Upper lobe of right lung (tissue), 1 donor: ENCODE measurements around the gene ZFYVE9. TPM values are rescaled to one million over a fixed set of nuclear protein-coding genes. Genes with fewer than 3 reads are reported as not detected.

Experiments used
- ATAC-seq: fragments of 200-7000 bp; cut with Tn5 transposase; one replicate; pipeline ENCODE4 v1.9.1; 2020; ENCODE audit warnings: mild to moderate bottlenecking, moderate library complexity
- DNase-seq: peaks from one replicate; pipeline ENCODE4 v3.0.0-alpha.2; 2020
- H3K27ac ChIP-seq: fragments of 200-600 bp; one replicate; pipeline ENCODE4 v1.8.0; 2022
- H3K27me3 ChIP-seq: fragments of 200-600 bp; one replicate; pipeline ENCODE4 v1.8.0; 2022; ENCODE audit warnings: mild to moderate bottlenecking
- H3K36me3 ChIP-seq: fragments of 200-600 bp; one replicate; pipeline ENCODE4 v1.8.0; 2022
- H3K4me1 ChIP-seq: fragments of 200-600 bp; one replicate; pipeline ENCODE4 v1.8.0; 2022
- H3K4me3 ChIP-seq: fragments of 200-600 bp; one replicate; pipeline ENCODE4 v1.8.0; 2022; ENCODE audit warnings: mild to moderate bottlenecking
- H3K9me3 ChIP-seq: fragments of 200-600 bp; one replicate; pipeline ENCODE4 v1.8.0; 2022
- CTCF ChIP-seq: fragments of 200-600 bp; IDR thresholded peaks from one replicate; pipeline ENCODE4 v1.8.0; 2022; ENCODE audit warnings: antibody characterized with exemption
- intact Hi-C: fragments of 100-400 bp; cut with DNase I; formaldehyde crosslinking; loops from one replicate; pipeline ENCODE4 v1.11.0; 2022
- total RNA-seq: library from RNA; stranded (reverse); fragmentation: NEBNext Ultra II Directional; extraction: Animal tissue kit (Norgen Biotek cat#: 25700); gene quantifications from one replicate; pipeline ENCODE4 v1.2.1, GENCODE V29; 2021
- donor health status: DM: no; HTN: yes; CAD: no; lungs with severe emphysema.

The ZFYVE9 gene
- total RNA-seq, 1 donor from 2014 or later, result 23.9 TPM

DNA sequence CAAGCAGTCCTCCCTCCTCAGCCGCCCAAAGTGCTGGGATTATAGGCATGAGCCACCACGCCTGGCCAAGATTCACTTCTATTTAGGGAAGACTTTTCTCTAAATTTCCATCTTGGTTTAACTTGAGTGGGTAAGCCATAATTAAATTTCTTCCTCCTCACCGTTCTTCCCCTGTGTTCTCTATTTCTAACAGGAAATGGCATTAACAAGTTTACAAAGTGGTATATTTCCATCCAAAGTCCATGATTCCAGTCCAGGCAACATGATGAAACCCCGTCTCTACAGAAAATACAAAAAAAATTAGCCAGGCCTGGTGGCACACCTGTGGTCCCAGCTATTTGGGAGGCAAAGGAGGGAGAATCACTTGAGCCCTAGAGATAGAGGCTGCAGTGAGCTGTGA, 92.1 kb downstream of the ZFYVE9 start:
- intact Hi-C loops, result no loop called here
- no peaks in the 10 kb centered on the region for H3K9me3 ChIP-seq
- H3K4me3 ChIP-seq, result no peak overlapping the region
- no peak for DNase-seq
- no peak for ATAC-seq
- no peak for TF ChIP-seq CTCF
- no peak overlapping the region for H3K27ac ChIP-seq
- peaks cover 4% of the 10 kb centered on the region for H3K4me1 ChIP-seq
- no peaks in the 10 kb centered on the region for H3K36me3 ChIP-seq
- H3K27me3 ChIP-seq, result no peaks in the 10 kb centered on the region

GRCh38 chr1:52234708-52235107, 92.8 kb downstream of the ZFYVE9 start:
- intact Hi-C loops, result no loop called here
- Histone ChIP-seq H3K36me3 (no peaks in the 10 kb centered on the region), H3K4me3 (no peak overlapping the region), H3K27me3 (no peaks in the 10 kb centered on the region), H3K4me1 (peaks cover 10% of the 10 kb centered on the region), H3K27ac (no peak overlapping the region), H3K9me3 (no peaks in the 10 kb centered on the region)
- DNase-seq, result no peak
- ATAC-seq, result no peak
- no peak for TF ChIP-seq CTCF

- intact Hi-C loops, result no loop called here
- no peak for TF ChIP-seq CTCF
- H3K27me3 ChIP-seq, result no peaks in the 10 kb centered on the region
- DNase-seq (no peak), ATAC-seq (no peak)
- H3K27ac ChIP-seq, result no peak overlapping the region
- H3K36me3 ChIP-seq, result no peaks in the 10 kb centered on the region
- no peaks in the 10 kb centered on the region for H3K9me3 ChIP-seq
- H3K4me1 ChIP-seq, result peaks cover 10% of the 10 kb centered on the region
- H3K4me3 ChIP-seq, result no peak overlapping the region
These were observed 93.8 kb downstream of the ZFYVE9 start for GRCh38 chr1:52235646-52236045.

- no peak for ATAC-seq
- H3K9me3 ChIP-seq, result no peaks in the 10 kb centered on the region
These were observed 95.5 kb downstream of the ZFYVE9 start for GRCh38 chr1:52237430-52237829.

GRCh38 chr1:52238474-52238873, 96.6 kb downstream of the ZFYVE9 start:
- Histone ChIP-seq H3K36me3 (no peaks in the 10 kb centered on the region), H3K9me3 (no peaks in the 10 kb centered on the region), H3K4me1 (peaks cover 10% of the 10 kb centered on the region), H3K27me3 (no peaks in the 10 kb centered on the region), H3K27ac (no peak overlapping the region), H3K4me3 (no peak overlapping the region)
- intact Hi-C loops, result no loop called here
- no peak for ATAC-seq
- TF ChIP-seq CTCF, result no peak
- no peak for DNase-seq

More at GRCh38 chr1:52237430-52237829, 95.5 kb downstream of the ZFYVE9 start:
- intact Hi-C loops, result no loop called here
- no peak for DNase-seq
- H3K4me3 ChIP-seq, result no peak overlapping the region
- peaks cover 10% of the 10 kb centered on the region for H3K4me1 ChIP-seq
- no peaks in the 10 kb centered on the region for H3K27me3 ChIP-seq
- H3K27ac ChIP-seq, result no peak overlapping the region
- TF ChIP-seq CTCF, result no peak
- H3K36me3 ChIP-seq, result no peaks in the 10 kb centered on the region
